DMS114 treated with DMSO at 0.1 percent for 48 hours (cell line): ENCODE data around the gene TRIM67.

Experiments used
- DNase-seq: peaks from one replicate; lab custom pipeline; 2025; ENCODE audit not compliant: unreplicated experiment; lab: John Stamatoyannopoulos, UW

TRIM67 gene

GRCh38 chr1:231232870-231233734, 71.2 kb downstream of the TRIM67 start:
- no peak for DNase-seq

GRCh38 chr1:231233735-231234417, 72.0 kb downstream of the TRIM67 start:
- DNase-seq: no peak

- DNase-seq: no peak
These were observed 72.6 kb downstream of the TRIM67 start for GRCh38 chr1:231234506-231234905.

- DNase-seq: no peak
These were observed 73.8 kb downstream of the TRIM67 start for GRCh38 chr1:231235526-231236207.

GRCh38 chr1:231236208-231236591, 74.3 kb downstream of the TRIM67 start:
- DNase-seq: no peak

- DNase-seq: no peak
These were observed 75.1 kb downstream of the TRIM67 start for GRCh38 chr1:231236938-231237337.

- no peak for DNase-seq
These were observed 76.4 kb downstream of the TRIM67 start for GRCh38 chr1:231238298-231238697.

GRCh38 chr1:231240531-231240882, 78.6 kb downstream of the TRIM67 start:
- DNase-seq: no peak

- peak; percentile 66 for DNase-seq
These were observed 79.3 kb downstream of the TRIM67 start, which contains the start of gene GNPAT for GRCh38 chr1:231240883-231241735. Gene GNPAT, plus strand, starts transcription at chr1:231241212. Its CDS starts 167 bp downstream, at chr1:231241379.

GRCh38 chr1:231241750-231242149, 79.9 kb downstream of the TRIM67 start:
- no peak for DNase-seq

- no peak for DNase-seq
These were observed 80.8 kb downstream of the TRIM67 start for GRCh38 chr1:231242516-231243198.

- DNase-seq: no peak
These were observed 86.9 kb downstream of the TRIM67 start for GRCh38 chr1:231248778-231249177.

GRCh38 chr1:231252336-231252735, 90.5 kb downstream of the TRIM67 start:
- DNase-seq: no peak

GRCh38 chr1:231260351-231260750, 98.5 kb downstream of the TRIM67 start:
- DNase-seq: no peak

- no peak for DNase-seq
These were observed 102.8 kb downstream of the TRIM67 start for GRCh38 chr1:231264642-231265041.

- no peak for DNase-seq
These were observed 103.5 kb downstream of the TRIM67 start for GRCh38 chr1:231265379-231265778.

GRCh38 chr1:231266811-231267322, 105.0 kb downstream of the TRIM67 start:
- no peak for DNase-seq
